HG02798 (cell line): Measurements from ENCODE around the gene PBOV1.
"Not testable (repeated sequence)": the region's sequence is repeated elsewhere in the genome, so short reads cannot be mapped to it uniquely, and the experiment has no call there.

ENCODE experiments used
- ATAC-seq: cut with Tn5 transposase; IDR thresholded peaks from one replicate; pipeline ENCODE4 v1.9.1; 2021; ENCODE audit warnings: mild to moderate bottlenecking; ENCODE audit not compliant: unreplicated experiment, poor library complexity

Gene PBOV1

DNA sequence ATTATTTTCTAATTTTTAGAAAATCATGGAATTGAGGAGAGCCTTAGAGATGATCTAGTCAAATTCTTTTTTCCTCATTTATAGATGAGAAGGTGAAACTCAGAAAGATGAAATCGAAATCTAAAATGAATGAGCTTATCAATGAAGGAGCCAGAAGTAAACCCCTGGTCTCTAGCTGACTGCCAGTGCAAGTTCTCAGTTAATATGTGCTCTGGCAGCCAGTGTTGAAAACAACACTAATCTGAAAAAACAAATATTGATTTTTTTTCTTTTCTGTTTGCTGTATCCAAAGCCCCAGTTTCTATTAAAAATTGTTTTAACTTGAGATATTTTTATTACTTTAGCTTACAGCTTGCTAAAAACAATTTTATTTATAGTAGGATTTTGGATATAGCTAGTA, 21.5 kb upstream of the PBOV1 start:
- ATAC-seq, result no peak

DNA sequence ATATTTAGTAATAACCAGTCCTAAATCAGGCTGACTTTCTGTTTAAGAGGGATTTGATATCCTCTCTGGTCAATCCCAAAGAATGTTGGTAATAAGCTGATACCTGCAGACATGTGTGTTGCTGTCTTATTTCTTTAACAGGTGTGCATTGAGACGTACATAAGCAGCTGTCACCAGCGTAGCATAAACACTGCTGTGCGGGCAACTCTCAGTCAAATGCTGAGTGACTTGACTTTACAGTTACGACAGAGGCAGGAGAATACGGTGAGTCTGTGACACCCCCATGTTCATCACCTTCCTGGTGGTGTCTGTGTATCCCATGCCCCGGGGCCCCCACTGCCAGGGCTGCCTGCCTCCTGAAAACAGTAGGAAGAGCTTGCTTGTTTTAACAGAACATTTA, 20.1 kb upstream of the PBOV1 start:
- no peak for ATAC-seq

DNA sequence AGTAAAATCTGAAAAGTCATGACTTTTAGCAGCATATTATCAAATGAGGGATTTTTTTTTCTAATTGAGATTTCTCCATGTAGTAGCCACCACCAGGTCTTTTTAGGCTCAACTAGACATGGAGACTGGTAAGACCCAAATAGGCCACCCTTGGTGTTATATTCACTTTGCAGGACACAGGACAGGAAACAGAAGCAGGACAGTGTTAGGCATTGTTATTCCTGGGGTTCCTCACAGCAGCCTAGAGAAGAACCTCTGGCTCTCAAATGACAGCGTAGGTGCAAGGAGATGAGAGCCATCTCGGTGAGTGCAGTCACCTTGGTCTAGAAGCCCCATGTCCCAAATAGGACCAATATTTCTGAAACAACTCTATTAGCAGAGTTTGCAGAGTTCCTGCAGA, 19.2 kb upstream of the PBOV1 start:
- ATAC-seq, result no peak

GRCh38 chr6:138235693-138236092, 17.4 kb upstream of the PBOV1 start:
- ATAC-seq, result no peak

DNA sequence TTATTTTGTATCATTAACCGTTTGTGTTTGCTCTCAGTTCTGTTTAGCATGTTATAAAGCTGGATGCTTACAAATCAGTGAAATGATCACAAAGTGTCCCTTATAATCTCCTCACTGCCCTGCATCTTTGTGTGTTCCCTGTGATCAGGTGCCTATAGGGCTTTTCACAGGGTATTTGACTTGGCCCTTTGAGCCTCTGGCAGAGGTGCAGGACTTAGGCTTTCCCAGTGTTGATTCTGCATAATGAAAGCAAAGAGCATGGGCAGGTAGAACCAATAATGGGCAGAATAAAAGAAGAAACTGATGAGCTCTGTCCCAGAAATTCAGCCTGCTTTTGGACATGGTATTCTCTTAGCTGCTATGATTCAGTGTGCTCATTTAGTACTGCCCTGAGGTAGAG, 16.9 kb upstream of the PBOV1 start:
- ATAC-seq, result no peak

DNA sequence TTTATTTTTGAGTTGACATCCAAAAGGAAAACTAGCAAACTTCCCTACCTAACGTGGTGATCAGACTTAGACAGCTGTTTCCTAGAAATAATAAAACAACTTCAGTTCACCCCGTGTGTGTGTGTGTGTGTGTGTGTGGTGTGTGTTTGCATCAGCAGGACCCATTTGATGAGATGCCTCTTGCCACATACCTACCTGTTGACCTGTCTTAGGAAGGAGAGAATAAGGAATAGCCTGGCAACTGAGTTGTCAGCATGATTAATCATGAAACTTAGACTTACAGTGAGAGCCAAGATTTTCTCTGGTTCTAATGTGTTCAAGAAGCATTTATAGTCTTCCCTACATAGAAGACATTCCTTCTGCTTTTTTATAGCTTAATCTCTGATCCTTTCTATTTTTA, 16.1 kb upstream of the PBOV1 start:
- ATAC-seq, result no peak

GRCh38 chr6:138231381-138231886, 13.1 kb upstream of the PBOV1 start:
- ATAC-seq, result no peak

DNA sequence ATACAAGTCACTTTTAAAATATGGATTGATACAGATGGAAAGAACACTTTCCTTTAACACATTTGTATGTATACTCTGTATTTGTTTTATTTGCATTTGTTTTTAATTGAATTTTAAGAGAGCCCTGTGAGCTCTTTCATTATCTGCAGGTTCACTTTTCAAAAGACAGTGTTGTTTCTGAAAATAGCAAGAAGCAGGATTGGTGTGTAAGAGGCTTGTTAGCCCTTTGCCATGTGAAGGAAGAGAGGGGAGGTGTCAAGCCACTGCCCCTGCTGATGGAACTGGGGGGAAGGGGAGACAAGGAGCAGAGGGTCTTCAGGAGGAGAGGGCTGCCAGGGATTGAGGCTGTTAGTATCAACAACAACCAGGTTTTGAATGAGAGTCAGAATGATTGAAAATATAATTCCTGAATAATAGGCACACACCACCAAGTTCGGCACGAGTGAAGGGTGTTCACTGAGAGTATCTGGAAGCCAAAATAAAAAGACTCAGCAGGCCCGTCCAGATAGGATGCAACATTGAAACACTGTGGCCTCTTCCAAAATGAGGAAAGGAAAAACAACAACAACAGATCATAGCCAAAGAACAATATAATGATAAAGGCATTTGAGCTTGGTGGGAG, 12.6 kb upstream of the PBOV1 start:
- ATAC-seq, result no peak

GRCh38 chr6:138230221-138230620, 11.9 kb upstream of the PBOV1 start:
- no peak for ATAC-seq

DNA sequence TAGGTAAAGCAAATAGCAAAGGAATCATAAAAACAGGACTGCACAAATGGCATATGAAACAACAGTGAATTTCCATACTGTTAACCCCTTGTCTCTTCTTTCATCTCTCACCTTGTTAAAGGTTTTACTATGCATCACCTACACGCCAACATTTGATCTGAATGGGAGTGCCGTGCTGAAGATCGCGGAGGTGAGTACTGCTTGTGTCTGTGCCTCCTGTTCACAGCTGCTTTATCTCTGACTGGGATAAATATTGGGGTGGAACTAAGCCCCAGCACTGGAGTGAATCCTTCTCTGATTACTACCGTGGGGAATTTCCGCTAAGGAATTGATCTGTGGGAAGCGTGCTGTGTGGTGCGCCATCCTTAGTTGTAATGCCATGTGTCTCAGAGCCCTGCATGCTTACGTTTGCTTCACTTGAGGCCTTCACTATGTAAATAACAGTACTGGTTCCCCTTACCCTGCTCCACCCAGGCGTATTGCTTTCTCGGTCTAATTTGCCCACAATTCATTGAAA, 11.4 kb upstream of the PBOV1 start:
- no peak for ATAC-seq

DNA sequence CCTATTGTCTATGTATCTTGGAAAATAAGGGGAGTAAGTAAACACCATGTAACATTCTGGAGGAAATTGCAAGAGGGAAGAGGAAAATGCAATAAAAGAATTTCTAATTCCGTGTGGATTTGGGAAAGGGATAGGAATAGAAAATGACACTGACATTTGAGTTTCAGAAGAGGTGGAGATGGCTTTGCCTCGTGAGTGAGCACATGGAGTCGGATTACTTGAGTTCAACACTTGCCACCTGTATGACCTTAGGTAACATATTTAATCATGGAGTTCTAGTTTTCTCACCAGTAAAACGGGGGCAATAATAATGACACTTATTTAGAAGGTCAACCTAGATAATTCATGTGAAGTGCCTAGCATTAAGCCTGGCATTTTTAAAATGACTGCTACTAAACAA, 10.8 kb upstream of the PBOV1 start:
- no peak for ATAC-seq

DNA sequence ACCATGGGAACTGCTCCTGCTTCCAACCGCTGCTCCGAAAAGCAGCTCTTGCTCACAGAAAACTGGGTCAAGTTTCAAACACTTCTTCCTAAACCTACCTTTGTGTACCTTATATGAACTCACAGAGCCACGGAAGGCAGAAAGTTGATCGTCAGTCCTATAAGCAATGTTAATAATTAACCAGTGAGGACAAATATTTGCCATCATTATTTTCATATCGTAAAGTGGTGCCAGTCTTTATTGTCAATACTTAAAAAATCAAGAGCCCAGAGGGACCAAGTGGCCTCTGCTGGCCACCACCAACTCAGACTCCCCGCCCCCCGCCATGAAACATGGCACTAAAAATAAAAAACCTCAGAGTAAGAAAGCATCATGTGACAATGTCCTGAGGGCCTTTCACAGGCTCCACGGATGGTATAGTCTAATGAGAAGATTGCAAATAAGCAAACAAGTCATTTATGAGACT, 9.1 kb upstream of the PBOV1 start:
- ATAC-seq, result no peak

DNA sequence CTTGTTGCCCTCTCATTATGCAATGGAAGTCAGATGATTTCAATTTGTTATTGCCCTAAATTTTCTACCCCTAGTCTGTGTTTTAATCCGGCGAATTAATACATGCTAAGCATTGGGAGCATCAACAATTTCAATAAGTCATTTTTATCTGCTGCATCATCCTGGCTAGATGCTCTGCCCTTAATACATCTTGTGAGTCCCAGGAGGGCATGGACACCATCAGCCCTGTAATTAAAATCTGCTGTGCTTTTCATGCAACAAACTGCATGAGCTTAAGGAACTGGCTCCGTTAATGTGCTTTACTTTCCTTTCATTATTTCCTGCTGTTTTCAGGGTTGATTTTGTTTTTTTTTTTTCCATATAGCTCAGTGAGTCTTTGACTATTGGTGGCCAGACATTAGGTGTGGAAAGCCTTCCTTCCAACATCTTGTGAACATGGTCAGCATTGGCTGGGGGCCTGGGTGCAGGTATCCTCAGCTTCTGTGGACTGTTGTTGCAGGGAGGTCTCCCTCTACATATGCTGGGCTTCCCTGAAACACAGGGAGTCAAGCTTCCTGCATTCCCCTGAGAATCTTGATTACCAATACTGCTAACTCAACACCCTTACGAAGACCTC, 8.5 kb upstream of the PBOV1 start:
- no peak for ATAC-seq

- ATAC-seq, result no peak
Observed at GRCh38 chr6:138225953-138226352, 7.7 kb upstream of the PBOV1 start.

DNA sequence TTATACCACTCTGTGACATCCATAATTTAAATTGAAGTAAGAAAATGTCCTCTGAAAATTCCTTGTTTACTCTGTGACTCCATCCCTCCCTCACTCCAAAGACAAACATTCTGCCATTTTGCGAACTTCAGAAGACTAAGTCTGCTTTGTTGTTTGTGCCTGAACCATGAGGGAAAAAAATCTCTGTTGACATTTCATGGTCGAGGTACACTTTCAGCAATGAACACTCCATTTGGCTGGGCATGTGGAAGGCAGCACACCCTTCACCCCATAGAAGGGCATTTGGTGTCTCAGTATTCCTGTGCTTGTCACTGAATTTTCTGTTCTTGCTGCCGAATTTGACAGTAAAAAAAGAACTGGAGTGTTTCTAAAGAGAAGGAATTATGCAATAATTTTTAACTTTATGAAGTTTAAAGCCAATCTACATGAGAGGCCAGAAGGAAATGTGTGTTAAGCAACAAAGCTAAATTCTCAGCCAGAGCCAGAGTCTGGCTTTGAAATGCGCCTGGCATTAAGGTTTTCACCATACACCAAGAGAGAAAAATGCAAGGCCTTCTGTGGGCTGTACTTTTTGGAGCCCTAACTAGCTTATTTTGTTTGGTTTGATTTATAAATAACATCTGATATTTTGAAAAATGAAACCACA, 4.7 kb upstream of the PBOV1 start:
- no peak for ATAC-seq

GRCh38 chr6:138219901-138220300, 1.6 kb upstream of the PBOV1 start:
- no peak for ATAC-seq

DNA sequence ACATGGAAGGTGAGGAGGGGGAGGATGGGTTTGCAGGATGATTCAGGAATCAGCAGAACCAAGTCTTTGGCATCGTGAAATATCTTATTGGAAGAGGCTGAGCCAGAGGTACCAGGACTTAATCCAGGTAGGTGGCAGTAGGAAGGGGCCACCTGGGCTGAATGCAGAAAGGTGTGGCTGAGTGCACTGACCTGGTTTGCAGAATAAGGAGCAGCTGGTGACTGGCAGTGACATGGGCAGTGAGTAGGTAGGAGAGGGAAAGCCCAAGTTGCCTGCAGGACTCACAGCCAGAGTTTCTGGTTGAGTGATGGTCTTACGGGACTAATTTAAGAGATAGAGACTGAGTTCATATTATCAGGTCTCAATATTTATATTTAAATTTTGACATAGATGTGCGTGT, 1.1 kb upstream of the PBOV1 start:
- ATAC-seq, result no peak

DNA sequence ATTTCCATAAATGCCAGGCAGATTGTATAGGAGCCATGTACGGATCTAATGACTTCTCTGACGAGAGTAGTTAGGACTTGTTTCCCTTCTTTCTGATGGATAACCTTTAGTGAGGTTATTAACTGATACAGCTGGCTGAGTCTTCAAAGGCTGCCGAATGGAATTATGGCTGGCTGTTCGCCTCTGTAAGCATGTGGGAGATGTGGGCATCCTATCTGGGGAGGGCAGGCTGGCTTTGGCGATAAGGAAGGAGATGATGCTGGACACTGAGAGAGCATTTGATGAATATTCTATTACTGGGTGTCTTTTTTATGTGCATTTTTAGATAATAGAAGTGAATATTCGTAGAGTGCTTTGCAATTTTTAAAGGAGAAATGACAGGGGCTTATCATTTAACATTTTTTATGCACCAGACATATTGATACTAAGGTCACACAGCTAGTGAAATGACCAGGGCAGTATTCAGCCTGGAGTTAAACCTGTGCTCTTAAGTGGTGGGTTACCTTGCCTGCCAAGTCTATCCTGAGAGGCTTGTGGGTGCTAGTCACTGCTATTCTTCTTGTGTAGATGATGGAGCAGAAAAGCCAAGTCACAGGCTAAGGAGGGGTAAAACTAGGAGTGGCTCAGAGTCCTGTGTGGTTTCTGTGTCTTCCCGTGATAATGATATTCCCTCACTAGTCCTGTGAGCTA, 3.1 kb downstream of the PBOV1 start:
- no peak for ATAC-seq

- ATAC-seq, result not testable (repeated sequence)
Observed at GRCh38 chr6:138212530-138212929, 5.8 kb downstream of the PBOV1 start.

GRCh38 chr6:138211601-138212000, 6.7 kb downstream of the PBOV1 start:
- no peak for ATAC-seq

DNA sequence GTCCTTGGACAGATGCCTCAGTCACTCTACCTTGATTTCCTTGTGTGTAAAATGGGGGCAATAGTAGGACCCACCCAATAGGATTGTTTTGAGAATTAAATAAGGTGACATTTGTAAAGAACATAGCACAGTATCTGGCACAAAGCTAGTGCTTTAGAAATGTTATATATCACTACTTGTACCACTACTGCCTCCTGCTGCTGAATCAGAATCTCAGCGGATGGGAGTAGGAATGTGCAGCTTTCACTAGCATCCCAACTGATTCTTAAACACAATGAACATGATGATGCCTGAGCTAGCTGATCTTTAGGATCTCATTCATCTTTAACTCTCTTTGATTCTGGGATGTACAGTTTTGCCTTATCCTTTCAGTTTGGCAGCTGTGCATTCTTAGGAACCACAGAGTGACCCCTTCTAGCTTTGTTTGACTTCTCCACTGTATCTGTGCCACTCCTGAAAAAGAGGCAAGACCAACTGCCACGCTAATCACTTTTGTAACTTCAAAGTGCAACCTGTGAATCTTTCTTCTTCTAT, 7.2 kb downstream of the PBOV1 start:
- ATAC-seq, result no peak
